SK-N-SH treated with all-trans-retinoic acid at 6 μM for 48 hours (cell line): Measurements from ENCODE around the gene CWC27.

Experiments
- ATAC-seq: fragments of 200-7000 bp; cut with Tn5 transposase; 3 replicates; pipeline ENCODE4 v1.9.1; 2020; ENCODE audit warnings: mild to moderate bottlenecking, moderate library complexity
- CREB5 ChIP-seq: fragments of 250-450 bp; sonication (Bioruptor Pico); IDR thresholded peaks from 2 replicates; pipeline ENCODE4 v1.5.1; 2020; ENCODE audit warnings: low read depth, mild to moderate bottlenecking, moderate library complexity
- CSDC2 ChIP-seq: fragments of 250-450 bp; sonication (Bioruptor Pico); IDR thresholded peaks from 2 replicates; pipeline ENCODE4 v1.5.0; 2020; ENCODE audit warnings: mild to moderate bottlenecking, moderate library complexity
- GLIS3 ChIP-seq: fragments of 250-450 bp; sonication (Bioruptor Pico); IDR thresholded peaks from 2 replicates; pipeline ENCODE4 v1.5.0; 2020; ENCODE audit warnings: mild to moderate bottlenecking, moderate library complexity
- ISL1 ChIP-seq: fragments of 250-450 bp; sonication (Bioruptor Pico); IDR thresholded peaks from 2 replicates; pipeline ENCODE4 v2.1.2; 2022; ENCODE audit warnings: mild to moderate bottlenecking, moderate library complexity
- OSR1 ChIP-seq: fragments of 250-450 bp; sonication (Bioruptor Pico); IDR thresholded peaks from 2 replicates; pipeline ENCODE4 v1.8.0; 2022; ENCODE audit warnings: moderate library complexity, mild to moderate bottlenecking, inconsistent platforms
- PPARA ChIP-seq: fragments of 250-450 bp; sonication (Bioruptor Pico); IDR thresholded peaks from 2 replicates; pipeline ENCODE4 v1.5.0; 2020; ENCODE audit warnings: mild to moderate bottlenecking, borderline replicate concordance
- RARB ChIP-seq: fragments of 250-450 bp; sonication (Bioruptor Pico); IDR thresholded peaks from 2 replicates; pipeline ENCODE4 v1.8.0; 2021; ENCODE audit warnings: mild to moderate bottlenecking, moderate library complexity
- TOX ChIP-seq: fragments of 250-450 bp; sonication (Bioruptor Pico); IDR thresholded peaks from 2 replicates; pipeline ENCODE4 v1.8.0; 2021; ENCODE audit warnings: mild to moderate bottlenecking, moderate library complexity, borderline replicate concordance
- TSHZ2 ChIP-seq: fragments of 250-450 bp; sonication (Bioruptor Pico); IDR thresholded peaks from 2 replicates; pipeline ENCODE4 v1.5.0; 2020; ENCODE audit warnings: mild to moderate bottlenecking, moderate library complexity
- ZFP3 ChIP-seq: fragments of 250-450 bp; sonication (Bioruptor Pico); IDR thresholded peaks from 2 replicates; pipeline ENCODE4 v1.5.0; 2020; ENCODE audit warnings: mild to moderate bottlenecking, moderate library complexity
- ZFP30 ChIP-seq: fragments of 450-650 bp; formaldehyde crosslinking; IDR thresholded peaks from 2 replicates; pipeline ENCODE4 v1.5.0; 2022; ENCODE audit warnings: mild to moderate bottlenecking, moderate library complexity
- ZNF70 ChIP-seq: fragments of 450-650 bp; formaldehyde crosslinking; IDR thresholded peaks from 2 replicates; pipeline ENCODE4 v1.5.0; 2020; ENCODE audit warnings: mild to moderate bottlenecking, moderate library complexity
- ZNF8 ChIP-seq: fragments of 450-650 bp; formaldehyde crosslinking; IDR thresholded peaks from 2 replicates; pipeline ENCODE4 v1.5.0; 2020; ENCODE audit warnings: mild to moderate bottlenecking, moderate library complexity
- TF ChIP-seq, protein P1 (sequence below): fragments of 250-450 bp; sonication (Bioruptor Pico); IDR thresholded peaks from 2 replicates; pipeline ENCODE4 v1.5.1; 2021; ENCODE audit warnings: mild to moderate bottlenecking, moderate library complexity

CWC27 gene

DNA sequence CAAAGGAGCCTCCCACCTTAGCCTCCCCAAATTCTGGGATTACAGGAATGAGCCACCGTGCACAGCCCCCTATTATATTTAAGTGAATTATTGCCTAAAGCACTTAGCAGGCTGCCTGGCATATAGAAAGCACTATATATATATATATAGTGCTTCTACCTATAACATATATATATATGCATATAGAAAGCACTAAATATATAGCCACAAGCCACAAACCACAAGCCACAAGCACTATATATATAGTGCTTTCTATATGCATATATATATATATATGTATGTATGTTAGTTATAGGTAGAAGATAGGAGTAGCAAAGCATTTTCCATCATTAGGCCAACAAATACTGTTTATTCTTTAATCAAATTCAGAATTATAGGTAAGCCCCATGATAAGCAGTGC, 185.8 kb downstream of the CWC27 start (continued):
- no peak for TF ChIP-seq TSHZ2
- TF ChIP-seq, all 23 proteins: peak for 0

- no peak for TF ChIP-seq GLIS3 (CRISPR knock-in tag)
- TF ChIP-seq, protein P1, sequence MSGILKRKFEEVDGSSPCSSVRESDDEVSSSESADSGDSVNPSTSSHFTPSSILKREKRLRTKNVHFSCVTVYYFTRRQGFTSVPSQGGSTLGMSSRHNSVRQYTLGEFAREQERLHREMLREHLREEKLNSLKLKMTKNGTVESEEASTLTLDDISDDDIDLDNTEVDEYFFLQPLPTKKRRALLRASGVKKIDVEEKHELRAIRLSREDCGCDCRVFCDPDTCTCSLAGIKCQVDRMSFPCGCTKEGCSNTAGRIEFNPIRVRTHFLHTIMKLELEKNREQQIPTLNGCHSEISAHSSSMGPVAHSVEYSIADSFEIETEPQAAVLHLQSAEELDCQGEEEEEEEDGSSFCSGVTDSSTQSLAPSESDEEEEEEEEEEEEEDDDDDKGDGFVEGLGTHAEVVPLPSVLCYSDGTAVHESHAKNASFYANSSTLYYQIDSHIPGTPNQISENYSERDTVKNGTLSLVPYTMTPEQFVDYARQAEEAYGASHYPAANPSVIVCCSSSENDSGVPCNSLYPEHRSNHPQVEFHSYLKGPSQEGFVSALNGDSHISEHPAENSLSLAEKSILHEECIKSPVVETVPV (CRISPR knock-in tag) = no peak
- ATAC-seq = 0 out of 3 replicates have a peak, but pooled peaks have one; percentile 40
Observed at GRCh38 chr5:64958757-64959391, 190.1 kb downstream of the CWC27 start.

GRCh38 chr5:64963278-64963677, 194.5 kb downstream of the CWC27 start:
- no peak for ATAC-seq
- TF ChIP-seq GLIS3 (CRISPR knock-in tag) (no peak), TSHZ2 (no peak), ZFP30 (peak; percentile 98), ZFP3 (no peak), PPARA (CRISPR knock-in tag) (no peak), ISL1 (CRISPR knock-in tag) (no peak), ZNF8 (CRISPR knock-in tag) (no peak), CSDC2 (no peak)

DNA sequence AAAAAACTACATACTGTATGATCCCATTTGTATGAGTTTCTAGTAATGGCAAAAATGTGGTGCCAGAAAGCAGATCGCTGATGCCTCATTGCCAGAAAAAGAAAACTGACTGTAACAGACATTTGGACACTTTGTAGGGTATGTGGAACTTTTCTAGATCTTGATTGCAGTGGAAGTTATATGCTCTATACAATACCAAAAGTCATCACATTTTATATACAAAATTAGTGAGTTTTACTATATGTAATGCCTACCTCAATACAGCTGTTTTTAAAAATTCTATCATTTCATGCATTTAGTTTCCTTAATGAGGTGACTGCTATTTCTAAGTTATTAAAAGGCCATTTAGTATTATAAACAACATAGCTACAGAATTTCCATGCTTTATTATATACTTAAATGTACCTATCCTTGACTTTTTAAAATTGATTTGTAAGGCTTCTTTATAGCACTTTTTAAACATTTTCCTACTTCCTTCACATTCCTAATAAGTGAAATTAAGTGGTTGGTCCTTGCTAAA, 199.9 kb downstream of the CWC27 start:
- TF ChIP-seq ZFP30 (no peak), ZNF8 (CRISPR knock-in tag) (no peak), ZFP3 (no peak), ISL1 (CRISPR knock-in tag) (no peak), TSHZ2 (no peak), GLIS3 (CRISPR knock-in tag) (no peak), ZNF70 (no peak), RARB (CRISPR knock-in tag) (no peak), OSR1 (no peak), CREB5 (CRISPR knock-in tag) (no peak), TOX (CRISPR knock-in tag) (no peak)
- TF ChIP-seq, protein P1 (CRISPR knock-in tag) = no peak

More for the DNA sequence above, 199.9 kb downstream of the CWC27 start:
- ATAC-seq = no peak
